Activated naive CD4-positive, alpha-beta T cell (primary cell): ENCODE results near the gene RNF4.
A peak's percentile ranks its signal among the peaks of the same experiment; 100 is the strongest.
"Not testable (repeated sequence)": the region's sequence is repeated elsewhere in the genome, so short reads cannot be mapped to it uniquely, and the experiment has no call there.

ENCODE experiments used
- DNase-seq, 4 experiments: peaks; one replicate each; lab custom pipeline; 2025; lab: John Stamatoyannopoulos, UW

RNF4 gene

GRCh38 chr4:2468456-2469191 is at the start of gene RNF4:
Gene RNF4 (plus strand): TSS chr4:2469106. CDS start chr4:2490494, 21,388 bp downstream.
- DNase-seq = peak; percentile 88 to 92 (median 89)

- no peak for DNase-seq
These were observed 49.1 kb upstream of the RNF4 start for GRCh38 chr4:2419814-2420213.

GRCh38 chr4:2421928-2422327 is 47.0 kb upstream of the RNF4 start:
- no peak for DNase-seq

GRCh38 chr4:2423066-2423465 is 45.8 kb upstream of the RNF4 start:
- no peak for DNase-seq

GRCh38 chr4:2423695-2424094 is 45.2 kb upstream of the RNF4 start:
- DNase-seq = no peak

- no peak for DNase-seq
These were observed 44.3 kb upstream of the RNF4 start for GRCh38 chr4:2424581-2424980.

GRCh38 chr4:2425386-2426068 is 43.4 kb upstream of the RNF4 start:
- DNase-seq = no peak

- DNase-seq = no peak
These were observed 42.9 kb upstream of the RNF4 start for GRCh38 chr4:2426069-2426397.

- DNase-seq = no peak
These were observed 42.1 kb upstream of the RNF4 start for GRCh38 chr4:2426711-2427275.

GRCh38 chr4:2427383-2428334 is 41.2 kb upstream of the RNF4 start:
- no peak for DNase-seq

GRCh38 chr4:2428496-2429213 is 40.3 kb upstream of the RNF4 start:
- DNase-seq = no peak

- DNase-seq = not testable (repeated sequence)
These were observed 38.8 kb upstream of the RNF4 start for GRCh38 chr4:2429945-2430757.

GRCh38 chr4:2432004-2432403 is 36.9 kb upstream of the RNF4 start:
- no peak for DNase-seq

- DNase-seq = no peak
These were observed 35.8 kb upstream of the RNF4 start for GRCh38 chr4:2432991-2433530.

GRCh38 chr4:2433609-2434350 is 35.1 kb upstream of the RNF4 start:
- DNase-seq = no peak

GRCh38 chr4:2434420-2434819 is 34.5 kb upstream of the RNF4 start:
- DNase-seq = no peak

- no peak for DNase-seq
These were observed 32.6 kb upstream of the RNF4 start for GRCh38 chr4:2436301-2436700.

GRCh38 chr4:2436761-2437474 is 32.0 kb upstream of the RNF4 start:
- DNase-seq = no peak
